DND-41 (cell line): Measurements from ENCODE around the gene TPP1.

Experiments
- ATAC-seq: fragments of 200-7000 bp; cut with Tn5 transposase; 3 replicates; pipeline ENCODE4 v1.9.1; 2021; ENCODE audit warnings: low read depth; ENCODE audit not compliant: insufficient read depth
- DNase-seq: peaks from one replicate; pipeline ENCODE4 v3.0.0-alpha.2; 2020
- H2AFZ ChIP-seq: 2 replicates; pipeline ENCODE4 v1.6.0; 2012; ENCODE audit warnings: low read depth, low read length
- H3K27ac ChIP-seq: 2 replicates; pipeline ENCODE4 v1.5.1; 2012; ENCODE audit warnings: low read length, inconsistent platforms
- H3K27me3 ChIP-seq: fragments of 200-600 bp; sonication (generic); 2 replicates; pipeline ENCODE4 v1.6.0; 2012; ENCODE audit warnings: low read length, mild to moderate bottlenecking, inconsistent platforms; ENCODE audit not compliant: insufficient read depth, poor library complexity
- H3K36me3 ChIP-seq: 2 replicates; pipeline ENCODE4 v1.5.1; 2012; ENCODE audit warnings: low read length, inconsistent platforms; ENCODE audit not compliant: insufficient read depth
- H3K4me1 ChIP-seq: 2 replicates; pipeline ENCODE4 v1.5.1; 2012; ENCODE audit warnings: mild to moderate bottlenecking, low read length; ENCODE audit not compliant: insufficient read depth
- H3K4me2 ChIP-seq: 2 replicates; pipeline ENCODE4 v1.6.0; 2012; ENCODE audit warnings: mild to moderate bottlenecking, moderate library complexity, low read length, inconsistent platforms; ENCODE audit not compliant: insufficient read depth
- H3K4me3 ChIP-seq, 2 experiments: fragments of 200-600 bp in 1 of 2; shearing (Covaris generic) in 1 of 2; 2 replicates each; pipeline ENCODE4 v1.5.1; 2012 to 2016; ENCODE audit warnings: inconsistent platforms in 2 of 2, low read length in 2 of 2, mild to moderate bottlenecking in 2 of 2, low read depth in 1 of 2, moderate library complexity in 1 of 2
- H3K79me2 ChIP-seq: 2 replicates; pipeline ENCODE4 v1.6.0; 2012; ENCODE audit warnings: low read length, inconsistent platforms; ENCODE audit not compliant: insufficient read depth
- H3K9ac ChIP-seq: 2 replicates; pipeline ENCODE4 v1.6.0; 2012; ENCODE audit warnings: low read depth, mild to moderate bottlenecking, inconsistent platforms, low read length, moderate library complexity
- H3K9me3 ChIP-seq: 2 replicates; pipeline ENCODE4 v1.5.1; 2012; ENCODE audit warnings: low read length, moderate library complexity, mild to moderate bottlenecking, inconsistent platforms; ENCODE audit not compliant: insufficient read depth, severe bottlenecking
- H4K20me1 ChIP-seq: 2 replicates; pipeline ENCODE4 v1.6.0; 2012; ENCODE audit warnings: low read length; ENCODE audit not compliant: insufficient read depth
- EZH2 ChIP-seq: IDR thresholded peaks from 3 replicates; pipeline ENCODE4 v1.6.1; 2012; ENCODE audit warnings: borderline replicate concordance, low read depth, mild to moderate bottlenecking, moderate library complexity, low read length, inconsistent platforms; ENCODE audit not compliant: severe bottlenecking
- TF ChIP-seq, protein P1 (sequence below): IDR thresholded peaks from 2 replicates; pipeline ENCODE4 v1.5.1; 2012; ENCODE audit warnings: borderline replicate concordance, low read length, moderate library complexity, mild to moderate bottlenecking; ENCODE audit not compliant: poor library complexity, severe bottlenecking; ENCODE audit errors: extremely low read depth

TPP1 gene

DNA sequence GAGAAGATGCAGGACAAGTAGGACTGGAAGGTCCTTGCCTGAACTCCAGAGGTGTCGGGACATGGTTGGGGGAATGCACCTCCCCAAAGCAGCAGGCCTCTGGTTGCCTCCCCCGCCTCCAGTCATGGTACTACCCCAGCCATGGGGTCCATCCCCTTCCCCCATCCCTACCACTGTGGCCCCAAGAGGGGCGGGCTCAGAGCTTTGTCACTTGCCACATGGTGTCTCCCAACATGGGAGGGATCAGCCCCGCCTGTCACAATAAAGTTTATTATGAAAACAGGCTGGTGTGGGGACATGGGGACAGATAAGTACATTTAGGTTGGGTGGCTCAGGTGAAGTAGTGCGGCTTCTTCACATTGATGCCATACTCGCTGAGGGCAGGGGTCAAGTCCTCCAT, 8.6 kb downstream of the TPP1 start:
- Histone ChIP-seq H3K4me1 (peaks cover 60% of the 10 kb centered on the region), H3K4me2 (peak overlapping the region; percentile 99), H3K4me3 (peak overlapping the region in 1 of 2 experiments; percentile 69; a peak in 2 of 4 replicates), H3K36me3 (peaks cover 55% of the 10 kb centered on the region), H3K79me2 (peaks cover 35% of the 10 kb centered on the region), H3K27me3 (no peaks in the 10 kb centered on the region), H3K9ac (peak overlapping the region; percentile 72), H4K20me1 (peaks cover 19% of the 10 kb centered on the region), H3K27ac (peak overlapping the region; percentile 75), H2AFZ (no peak overlapping the region), H3K9me3 (no peaks in the 10 kb centered on the region)
- DNase-seq (no peak), ATAC-seq (no peak)
- TF ChIP-seq, protein P1, sequence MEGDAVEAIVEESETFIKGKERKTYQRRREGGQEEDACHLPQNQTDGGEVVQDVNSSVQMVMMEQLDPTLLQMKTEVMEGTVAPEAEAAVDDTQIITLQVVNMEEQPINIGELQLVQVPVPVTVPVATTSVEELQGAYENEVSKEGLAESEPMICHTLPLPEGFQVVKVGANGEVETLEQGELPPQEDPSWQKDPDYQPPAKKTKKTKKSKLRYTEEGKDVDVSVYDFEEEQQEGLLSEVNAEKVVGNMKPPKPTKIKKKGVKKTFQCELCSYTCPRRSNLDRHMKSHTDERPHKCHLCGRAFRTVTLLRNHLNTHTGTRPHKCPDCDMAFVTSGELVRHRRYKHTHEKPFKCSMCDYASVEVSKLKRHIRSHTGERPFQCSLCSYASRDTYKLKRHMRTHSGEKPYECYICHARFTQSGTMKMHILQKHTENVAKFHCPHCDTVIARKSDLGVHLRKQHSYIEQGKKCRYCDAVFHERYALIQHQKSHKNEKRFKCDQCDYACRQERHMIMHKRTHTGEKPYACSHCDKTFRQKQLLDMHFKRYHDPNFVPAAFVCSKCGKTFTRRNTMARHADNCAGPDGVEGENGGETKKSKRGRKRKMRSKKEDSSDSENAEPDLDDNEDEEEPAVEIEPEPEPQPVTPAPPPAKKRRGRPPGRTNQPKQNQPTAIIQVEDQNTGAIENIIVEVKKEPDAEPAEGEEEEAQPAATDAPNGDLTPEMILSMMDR = no peak
- TF ChIP-seq EZH2 = no peak

DNA sequence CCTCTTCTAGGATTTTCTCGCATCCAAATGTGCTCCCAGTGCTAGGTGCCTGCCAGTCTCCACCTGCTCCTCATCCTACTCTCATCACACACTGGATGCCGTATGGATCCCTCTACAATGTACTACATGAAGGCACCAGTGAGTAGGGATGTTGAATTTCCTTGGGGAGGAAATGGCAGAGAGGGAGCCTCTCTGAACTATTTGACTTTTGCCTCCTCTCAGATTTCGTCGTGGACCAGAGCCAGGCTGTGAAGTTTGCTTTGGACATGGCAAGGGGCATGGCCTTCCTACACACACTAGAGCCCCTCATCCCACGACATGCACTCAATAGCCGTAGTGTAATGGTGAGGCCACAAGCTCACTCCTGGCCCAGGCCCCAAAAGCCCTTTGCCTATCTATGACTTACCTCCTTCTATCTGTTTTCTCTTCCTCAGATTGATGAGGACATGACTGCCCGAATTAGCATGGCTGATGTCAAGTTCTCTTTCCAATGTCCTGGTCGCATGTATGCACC, 9.7 kb downstream of the TPP1 start:
- H3K36me3 ChIP-seq = peaks cover 46% of the 10 kb centered on the region

DNA sequence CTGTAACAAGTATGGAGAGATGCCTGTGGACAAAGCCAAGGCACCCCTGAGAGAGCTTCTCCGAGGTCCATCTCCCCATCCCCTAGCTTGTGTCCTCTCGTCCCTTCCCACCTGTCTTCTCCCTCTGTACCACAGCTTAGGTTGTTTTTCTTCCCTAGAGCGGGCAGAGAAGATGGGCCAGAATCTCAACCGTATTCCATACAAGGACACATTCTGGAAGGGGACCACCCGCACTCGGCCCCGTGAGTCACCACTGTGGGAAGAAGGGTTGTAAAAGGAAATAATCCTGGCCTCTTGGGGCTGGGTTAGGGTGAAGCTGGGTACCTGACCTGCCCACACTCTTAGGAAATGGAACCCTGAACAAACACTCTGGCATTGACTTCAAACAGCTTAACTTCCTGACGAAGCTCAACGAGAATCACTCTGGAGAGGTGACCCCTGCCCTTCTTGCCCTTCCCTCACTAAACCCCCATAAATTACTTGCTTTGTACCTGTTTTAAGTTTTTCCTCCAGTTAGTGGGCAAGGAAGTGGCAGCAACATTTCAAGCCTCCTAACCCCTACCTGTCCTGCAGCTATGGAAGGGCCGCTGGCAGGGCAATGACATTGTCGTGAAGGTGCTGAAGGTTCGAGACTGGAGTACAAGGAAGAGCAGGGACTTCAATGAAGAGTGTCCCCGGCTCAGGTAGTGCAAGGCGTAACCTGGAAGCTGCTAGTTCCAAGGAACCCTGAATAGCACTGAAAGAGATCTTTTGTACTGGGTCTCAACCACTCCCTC, 10.3 kb downstream of the TPP1 start:
- ATAC-seq (no peak), DNase-seq (peak; percentile 2)
- H3K9me3 ChIP-seq = no peaks in the 10 kb centered on the region
- H3K27ac ChIP-seq = no peak overlapping the region
- no peak overlapping the region for H2AFZ ChIP-seq
- no peak overlapping the region for H3K4me3 ChIP-seq
- H3K9ac ChIP-seq = no peak overlapping the region
- H3K36me3 ChIP-seq = peaks cover 46% of the 10 kb centered on the region
- H3K79me2 ChIP-seq = peaks cover 52% of the 10 kb centered on the region
- TF ChIP-seq, protein P1 = no peak
- no peak for TF ChIP-seq EZH2
- H3K4me1 ChIP-seq = peaks cover 71% of the 10 kb centered on the region
- H3K27me3 ChIP-seq = no peaks in the 10 kb centered on the region
- no peak overlapping the region for H3K4me2 ChIP-seq
- H4K20me1 ChIP-seq = peaks cover 19% of the 10 kb centered on the region

More for the DNA sequence above, 9.7 kb downstream of the TPP1 start:
- Histone ChIP-seq H3K9ac (no peak overlapping the region), H3K4me2 (no peak overlapping the region), H3K27ac (no peak overlapping the region), H3K9me3 (no peaks in the 10 kb centered on the region), H3K27me3 (no peaks in the 10 kb centered on the region), H4K20me1 (peaks cover 19% of the 10 kb centered on the region), H3K4me3 (no peak overlapping the region), H3K4me1 (peaks cover 70% of the 10 kb centered on the region), H3K79me2 (peaks cover 45% of the 10 kb centered on the region), H2AFZ (no peak overlapping the region)
- ATAC-seq = no peak
- no peak for DNase-seq
- TF ChIP-seq EZH2 = no peak
- TF ChIP-seq, protein P1 = no peak
